ENCODE measurements around the gene KRT6B. TPM values are rescaled to one million over a fixed set of nuclear protein-coding genes. Genes with fewer than 3 reads are reported as not detected.
"Not testable (repeated sequence)": the region's sequence is repeated elsewhere in the genome, so short reads cannot be mapped to it uniquely, and the experiment has no call there.

Gene KRT6B
- total RNA-seq, 4 donors from 2014 or later: not detected

GRCh38 chr12:52488736-52489135 is 36.8 kb upstream of the KRT6B start:
- no peaks in the 10 kb centered on the region for H3K9me3 ChIP-seq
- H3K4me1 ChIP-seq: no peaks in the 10 kb centered on the region
- H3K27me3 ChIP-seq: no peaks in the 10 kb centered on the region
- H3K4me3 ChIP-seq: no peak overlapping the region
- TF ChIP-seq CTCF (IDR thresholded peaks at IDR 0.05) (no peak), POLR2A (IDR thresholded peaks at IDR 0.05) (no peak)
- no peak overlapping the region for H3K27ac ChIP-seq
- no peaks in the 10 kb centered on the region for H3K36me3 ChIP-seq
- no peak for DNase-seq

- H3K4me3 ChIP-seq, H3K9me3 ChIP-seq, H3K27me3 ChIP-seq, H3K4me1 ChIP-seq, DNase-seq, H3K36me3 ChIP-seq, H3K27ac ChIP-seq: not testable (repeated sequence)
These were observed 35.9 kb upstream of the KRT6B start for GRCh38 chr12:52487744-52488443.

GRCh38 chr12:52487211-52487610 is 35.3 kb upstream of the KRT6B start:
- no peaks in the 10 kb centered on the region for H3K27me3 ChIP-seq
- H3K27ac ChIP-seq: no peak overlapping the region
- no peaks in the 10 kb centered on the region for H3K9me3 ChIP-seq
- H3K4me3 ChIP-seq: no peak overlapping the region
- TF ChIP-seq CTCF (IDR thresholded peaks at IDR 0.05): no peak
- H3K4me1 ChIP-seq: no peaks in the 10 kb centered on the region
- no peaks in the 10 kb centered on the region for H3K36me3 ChIP-seq
- no peak for DNase-seq

- Histone ChIP-seq H3K36me3 (no peaks in the 10 kb centered on the region), H3K27ac (no peak overlapping the region), H3K4me3 (no peak overlapping the region), H3K9me3 (no peaks in the 10 kb centered on the region), H3K27me3 (no peaks in the 10 kb centered on the region), H3K4me1 (no peaks in the 10 kb centered on the region)
- no peak for DNase-seq
- TF ChIP-seq CTCF (IDR thresholded peaks at IDR 0.05) (no peak), POLR2A (IDR thresholded peaks at IDR 0.05) (no peak)
These were observed 34.5 kb upstream of the KRT6B start for GRCh38 chr12:52486166-52487105.

- DNase-seq: no peak
- no peak overlapping the region for H3K4me3 ChIP-seq
- no peaks in the 10 kb centered on the region for H3K9me3 ChIP-seq
- no peaks in the 10 kb centered on the region for H3K36me3 ChIP-seq
- no peaks in the 10 kb centered on the region for H3K4me1 ChIP-seq
- H3K27ac ChIP-seq: no peak overlapping the region
- H3K27me3 ChIP-seq: no peaks in the 10 kb centered on the region
- TF ChIP-seq CTCF (IDR thresholded peaks at IDR 0.05): no peak
- TF ChIP-seq POLR2A (IDR thresholded peaks at IDR 0.05): no peak
These were observed 28.1 kb upstream of the KRT6B start for GRCh38 chr12:52480073-52480472.

GRCh38 chr12:52477651-52478050 is 25.7 kb upstream of the KRT6B start:
- DNase-seq: no peak
- Histone ChIP-seq H3K4me1 (no peaks in the 10 kb centered on the region), H3K36me3 (no peaks in the 10 kb centered on the region), H3K4me3 (no peak overlapping the region), H3K27ac (no peak overlapping the region), H3K27me3 (no peaks in the 10 kb centered on the region), H3K9me3 (no peaks in the 10 kb centered on the region)
- no peak for TF ChIP-seq POLR2A (IDR thresholded peaks at IDR 0.05)
- no peak for TF ChIP-seq CTCF (IDR thresholded peaks at IDR 0.05)

All from Peyer's patch (tissue), 4 donors.